Stimulated activated naive CD8-positive, alpha-beta T cell treated with anti-CD3 and anti-CD28 coated beads, Interleukin-15, Interleukin-2, amounts not matched to agents 100 ng/mL and 50 ng/mL, for 24 hours (primary cell): Measurements from ENCODE around the gene NLRP5.
"Not testable (repeated sequence)": the region's sequence is repeated elsewhere in the genome, so short reads cannot be mapped to it uniquely, and the experiment has no call there.

Source experiments
- H3K27ac Mint-ChIP-seq: one replicate; pipeline ENCODE4 v1.8.0; 2021; ENCODE audit warnings: mild to moderate bottlenecking, mixed read lengths
- H3K27me3 Mint-ChIP-seq: one replicate; pipeline ENCODE4 v1.8.0; 2021; ENCODE audit warnings: mixed read lengths
- H3K36me3 Mint-ChIP-seq: one replicate; pipeline ENCODE4 v1.8.0; 2021; ENCODE audit warnings: low read depth, mixed read lengths
- H3K4me1 Mint-ChIP-seq: one replicate; pipeline ENCODE4 v1.8.0; 2021; ENCODE audit warnings: low read depth, mixed read lengths
- H3K4me3 Mint-ChIP-seq: one replicate; pipeline ENCODE4 v1.8.0; 2021; ENCODE audit warnings: mild to moderate bottlenecking, mixed read lengths
- H3K9me3 Mint-ChIP-seq: one replicate; pipeline ENCODE4 v1.8.0; 2021; ENCODE audit warnings: mixed read lengths

The NLRP5 gene

GRCh38 chr19:56087647-56088496 is 101.3 kb downstream of the NLRP5 start:
- no peaks in the 10 kb centered on the region for H3K27me3 Mint-ChIP-seq
- H3K27ac Mint-ChIP-seq, result no peak overlapping the region
- H3K36me3 Mint-ChIP-seq, result peaks cover 19% of the 10 kb centered on the region
- no peaks in the 10 kb centered on the region for H3K9me3 Mint-ChIP-seq
- H3K4me1 Mint-ChIP-seq, result peaks cover 5% of the 10 kb centered on the region
- H3K4me3 Mint-ChIP-seq, result no peak overlapping the region

- Mint-ChIP-seq H3K4me3 (no peak overlapping the region), H3K36me3 (peaks cover 27% of the 10 kb centered on the region), H3K27me3 (no peaks in the 10 kb centered on the region), H3K4me1 (peaks cover 5% of the 10 kb centered on the region), H3K27ac (no peak overlapping the region), H3K9me3 (no peaks in the 10 kb centered on the region)
Measured at GRCh38 chr19:56088497-56089215, 102.1 kb downstream of the NLRP5 start.

GRCh38 chr19:56089344-56089743 is 102.8 kb downstream of the NLRP5 start:
- no peak overlapping the region for H3K4me3 Mint-ChIP-seq
- peaks cover 34% of the 10 kb centered on the region for H3K36me3 Mint-ChIP-seq

GRCh38 chr19:56091066-56091490 is 104.5 kb downstream of the NLRP5 start:
- no peak overlapping the region for H3K4me3 Mint-ChIP-seq
- peaks cover 46% of the 10 kb centered on the region for H3K36me3 Mint-ChIP-seq
- H3K27ac Mint-ChIP-seq, result peak overlapping the region; percentile 5
- no peaks in the 10 kb centered on the region for H3K27me3 Mint-ChIP-seq
- no peaks in the 10 kb centered on the region for H3K9me3 Mint-ChIP-seq
- peaks cover 5% of the 10 kb centered on the region for H3K4me1 Mint-ChIP-seq

More at GRCh38 chr19:56089344-56089743, 102.8 kb downstream of the NLRP5 start:
- Mint-ChIP-seq H3K4me1 (peaks cover 5% of the 10 kb centered on the region), H3K27ac (no peak overlapping the region), H3K27me3 (no peaks in the 10 kb centered on the region), H3K9me3 (no peaks in the 10 kb centered on the region)

- H3K36me3 Mint-ChIP-seq, result peaks cover 46% of the 10 kb centered on the region
- H3K4me1 Mint-ChIP-seq, result peaks cover 5% of the 10 kb centered on the region
- H3K9me3 Mint-ChIP-seq, result no peaks in the 10 kb centered on the region
- H3K27ac Mint-ChIP-seq, result no peak overlapping the region
- no peak overlapping the region for H3K4me3 Mint-ChIP-seq
- H3K27me3 Mint-ChIP-seq, result no peaks in the 10 kb centered on the region
Measured at GRCh38 chr19:56091751-56092546, 105.4 kb downstream of the NLRP5 start.

- Mint-ChIP-seq H3K4me3 (no peak overlapping the region), H3K27ac (no peak overlapping the region), H3K27me3 (no peaks in the 10 kb centered on the region), H3K36me3 (peaks cover 51% of the 10 kb centered on the region), H3K9me3 (no peaks in the 10 kb centered on the region), H3K4me1 (peaks cover 5% of the 10 kb centered on the region)
Measured at GRCh38 chr19:56092685-56093631, 106.4 kb downstream of the NLRP5 start.

- Mint-ChIP-seq H3K9me3 (no peaks in the 10 kb centered on the region), H3K4me3 (no peak overlapping the region), H3K4me1 (peaks cover 5% of the 10 kb centered on the region), H3K27ac (no peak overlapping the region), H3K36me3 (peaks cover 46% of the 10 kb centered on the region), H3K27me3 (no peaks in the 10 kb centered on the region)
Measured at GRCh38 chr19:56094449-56094848, 107.9 kb downstream of the NLRP5 start.

GRCh38 chr19:56096665-56097064 is 110.1 kb downstream of the NLRP5 start:
- Mint-ChIP-seq H3K4me3 (no peak overlapping the region), H3K9me3 (no peaks in the 10 kb centered on the region), H3K36me3 (peaks cover 42% of the 10 kb centered on the region), H3K27me3 (no peaks in the 10 kb centered on the region), H3K27ac (no peak overlapping the region), H3K4me1 (peaks cover 4% of the 10 kb centered on the region)

GRCh38 chr19:56097306-56097705 is 110.7 kb downstream of the NLRP5 start:
- H3K9me3 Mint-ChIP-seq, result no peaks in the 10 kb centered on the region

GRCh38 chr19:56097776-56098175 is 111.2 kb downstream of the NLRP5 start:
- Mint-ChIP-seq H3K27ac (no peak overlapping the region), H3K4me3 (no peak overlapping the region), H3K4me1 (peaks cover 4% of the 10 kb centered on the region), H3K27me3 (no peaks in the 10 kb centered on the region), H3K9me3 (no peaks in the 10 kb centered on the region), H3K36me3 (peaks cover 41% of the 10 kb centered on the region)

More at GRCh38 chr19:56097306-56097705, 110.7 kb downstream of the NLRP5 start:
- H3K4me1 Mint-ChIP-seq, result peaks cover 4% of the 10 kb centered on the region
- H3K4me3 Mint-ChIP-seq, result no peak overlapping the region
- H3K36me3 Mint-ChIP-seq, result peaks cover 42% of the 10 kb centered on the region
- no peaks in the 10 kb centered on the region for H3K27me3 Mint-ChIP-seq
- H3K27ac Mint-ChIP-seq, result no peak overlapping the region

- H3K4me1 Mint-ChIP-seq, H3K27me3 Mint-ChIP-seq, H3K27ac Mint-ChIP-seq, H3K4me3 Mint-ChIP-seq, H3K9me3 Mint-ChIP-seq: not testable (repeated sequence)
- peaks cover 36% of the 10 kb centered on the region for H3K36me3 Mint-ChIP-seq
Measured at GRCh38 chr19:56098237-56098636, 111.7 kb downstream of the NLRP5 start.

- no peak overlapping the region for H3K27ac Mint-ChIP-seq
Measured at GRCh38 chr19:56098731-56099568, 112.4 kb downstream of the NLRP5 start.

More at GRCh38 chr19:56098731-56099568, 112.4 kb downstream of the NLRP5 start:
- Mint-ChIP-seq H3K4me3 (no peak overlapping the region), H3K36me3 (peaks cover 29% of the 10 kb centered on the region), H3K27me3 (no peaks in the 10 kb centered on the region), H3K9me3 (no peaks in the 10 kb centered on the region), H3K4me1 (peaks cover 4% of the 10 kb centered on the region)
